K562 (cell line): Measurements from ENCODE around the gene AK2. TPM values are rescaled to one million over a fixed set of nuclear protein-coding genes. Genes with fewer than 3 reads are reported as not detected.
A peak's percentile ranks its signal among the peaks of the same experiment; 100 is the strongest.

Experiments used
- CREM ChIP-seq: IDR thresholded peaks from 2 replicates; pipeline ENCODE4 v1.6.1; 2014; ENCODE audit warnings: antibody characterized with exemption, low read depth
- E4F1 ChIP-seq: fragments of 250-450 bp; sonication (Bioruptor Pico); IDR thresholded peaks from 2 replicates; pipeline ENCODE4 v1.5.0; 2021; ENCODE audit warnings: mild to moderate bottlenecking, borderline replicate concordance
- GATAD2B ChIP-seq: fragments of 450-650 bp; IDR thresholded peaks from 2 replicates; pipeline ENCODE4 v1.6.1; 2017; ENCODE audit warnings: mild to moderate bottlenecking, borderline replicate concordance
- JUNB ChIP-seq: fragments of 450-650 bp; formaldehyde crosslinking; conservative IDR thresholded peaks from 2 replicates; pipeline ENCODE4 v1.4.0; 2020; ENCODE audit warnings: mild to moderate bottlenecking
- MGA ChIP-seq: fragments of 450-650 bp; IDR thresholded peaks from 2 replicates; pipeline ENCODE4 v1.6.1; 2016; ENCODE audit warnings: mild to moderate bottlenecking, moderate library complexity
- MLX ChIP-seq, 2 experiments: fragments of 450-650 bp in 1 of 2; sonication (generic) in 1 of 2; formaldehyde crosslinking; conservative IDR thresholded peaks; 2 replicates each; pipeline versions ENCODE4 v1.4.0 to v1.8.1; 2020 to 2022; ENCODE audit warnings: mild to moderate bottlenecking in 1 of 2, missing genetic modification reagents in 1 of 2
- NFIC ChIP-seq: fragments of 450-650 bp; IDR thresholded peaks from 2 replicates; pipeline ENCODE4 v1.6.1; 2017; ENCODE audit warnings: mild to moderate bottlenecking, inconsistent platforms
- PRPF4 ChIP-seq: fragments of 200-400 bp; formaldehyde crosslinking; IDR thresholded peaks from one replicate; pipeline ENCODE4 v1.6.1; 2017; ENCODE audit warnings: low read length, low read depth, mild to moderate bottlenecking; ENCODE audit not compliant: insufficient read depth, poor library complexity, severe bottlenecking
- SMARCA4 ChIP-seq: fragments of 450-650 bp; IDR thresholded peaks from 2 replicates; pipeline ENCODE4 v1.6.1; 2016
- SRSF9 ChIP-seq: fragments of 200-400 bp; formaldehyde crosslinking; IDR thresholded peaks from 2 replicates; pipeline ENCODE4 v1.6.1; 2017; ENCODE audit warnings: low read depth, low read length, borderline replicate concordance
- TARDBP ChIP-seq: fragments of 450-650 bp; IDR thresholded peaks from 2 replicates; pipeline ENCODE4 v1.6.1; 2016
- TEAD1 ChIP-seq, 2 experiments: fragments of 450-650 bp in 1 of 2; sonication (generic) in 1 of 2; formaldehyde crosslinking; IDR thresholded peaks; 2 replicates each; pipeline versions ENCODE4 v1.4.0 to v1.8.0; 2020 to 2022; ENCODE audit warnings: mild to moderate bottlenecking in 2 of 2, missing genetic modification reagents in 1 of 2
- ZBTB17 ChIP-seq: fragments of 450-650 bp; formaldehyde crosslinking; IDR thresholded peaks from 2 replicates; pipeline ENCODE4 v1.4.0; 2020; ENCODE audit warnings: mild to moderate bottlenecking
- polyA plus RNA-seq, 8 experiments: library from polyadenylated mRNA; depleted of rRNA in 4 of 8; stranded (reverse) in 5 of 8; unstranded in 3 of 8; fragments of >200 nt; fragmentation: Nextera tagmentation in 2 of 8; fragmentation: Illumina TruSeq in 1 of 8; extraction: Ambion mirVana in 2 of 8; extraction: Trizol in 1 of 8; gene quantifications; 2 replicates each; pipeline versions ENCODE4 v1.2.1 to v1.2.3, GENCODE V29; 2011 to 2014; ENCODE audit warnings: inconsistent platforms in 1 of 8, missing spikeins in 1 of 8
- total RNA-seq, 7 experiments: library from RNA; depleted of rRNA in 6 of 7; stranded (reverse); fragments of >200 nt in 6 of 7; fragmentation: Illumina TruSeq in 2 of 7; extraction: Trizol in 2 of 7; gene quantifications; 2 replicates each; pipeline versions ENCODE4 v1.2.1 to v1.2.3, GENCODE V29; 2011 to 2021; ENCODE audit warnings: low replicate concordance in 1 of 7

AK2 gene
- total and polyA plus RNA-seq, 9 of the 15 experiments (the other 6 are each of a cell fraction or from before 2014, with no cell fraction given), result 105 to 1,050 (median 509) TPM

GRCh38 chr1:32989160-32990050, 47.3 kb downstream of the AK2 start (continued):
- TF ChIP-seq PRPF4 (no peak), TARDBP (no peak; the same call in 1 of the 2 replicates), E4F1 (CRISPR knock-in tag) (no peak), JUNB (CRISPR knock-in tag) (no peak), SMARCA4 (peak; percentile 86), ZBTB17 (CRISPR knock-in tag) (0 out of 2 replicates have a peak, but pooled peaks have one; percentile 62), NFIC (peak; percentile 51; the same call in 1 of the 2 replicates), CREM (peak; percentile 77; the same call in 1 of the 2 replicates), SRSF9 (no peak), MLX (CRISPR knock-in tag; conservative IDR thresholded peaks at IDR 0.05) (no peak), TEAD1 (CRISPR knock-in tag; IDR thresholded peaks at IDR 0.05) (no peak), GATAD2B (no peak), MGA (no peak)
